ENCODE data around the gene MUC13.

MUC13 gene

DNA sequence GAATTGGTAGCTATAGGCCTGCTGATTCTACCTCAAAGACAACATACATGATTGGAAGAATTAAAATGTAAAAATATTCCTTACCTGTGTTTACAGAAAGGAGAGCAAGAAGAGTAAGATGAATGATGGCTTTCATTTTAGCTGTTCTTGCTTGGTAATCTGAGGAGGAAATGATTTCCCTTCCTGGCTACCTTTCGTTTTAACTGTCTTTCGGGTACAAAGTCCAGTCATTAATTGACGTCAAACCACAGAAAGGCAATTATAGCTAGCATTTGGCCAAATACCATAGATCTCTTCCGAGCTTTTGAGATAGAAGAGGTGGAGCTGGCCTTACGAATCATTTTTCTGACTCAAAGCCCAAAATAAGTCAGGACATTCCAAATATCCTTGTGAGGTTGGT, at the start of gene MUC13:
MUC13 (minus strand) TSS at position 175 of the 400 bp plus-strand sequence; CDS start at position 136, 39 bp downstream.
- DNase-seq (ENCODE audit: low read depth, low spot score): no peak
- ChIA-PET POLR2A (no interaction called here), CTCF (interaction anchor here (1.1 to 3.6 kb wide), 6 partner anchors 8 to 650 kb away, joined by 3 to 13 read pairs (median 5); no protein-coding TSS in a partner anchor)
- TF ChIP-seq CTCF (IDR thresholded peaks at IDR 0.05; ENCODE audit: insufficient read depth, low read length, missing control alignments): no peak
- H3K4me3 ChIP-seq (ENCODE audit: low read depth, low read length): no peak within 1 kb of the TSS

DNA sequence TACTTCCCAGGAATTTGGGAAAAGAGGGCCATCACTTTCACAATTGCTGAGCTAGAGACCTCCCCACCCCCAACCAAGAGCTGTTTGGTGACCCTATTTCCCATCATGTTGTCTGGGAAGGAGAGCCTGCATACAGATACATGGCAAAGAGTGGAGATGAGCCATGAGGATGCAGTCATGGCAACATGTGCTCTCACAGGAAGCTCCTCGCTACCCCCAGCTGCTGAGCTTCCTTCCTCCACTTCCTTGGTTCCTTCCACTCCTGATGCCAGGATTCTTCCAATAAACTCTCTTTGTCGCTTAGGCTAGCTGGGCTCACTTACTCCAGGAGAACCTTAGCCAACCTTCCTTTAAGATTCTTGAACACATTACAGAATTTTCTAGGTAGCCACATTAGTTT, 48.3 kb upstream of the MUC13 start:
- POLR2A ChIA-PET: interaction anchor here (1.0 kb wide), 1 partner anchor 76 kb away, joined by 3 read pairs; no protein-coding TSS in a partner anchor

GRCh38 chr3:124981472-124981871, 46.9 kb upstream of the MUC13 start:
- H3K4me3 ChIP-seq (ENCODE audit: low read depth, low read length): no peak overlapping the region
- no peak for TF ChIP-seq CTCF (IDR thresholded peaks at IDR 0.05; ENCODE audit: insufficient read depth, low read length, missing control alignments)
- ChIA-PET CTCF (no interaction called here), POLR2A (no interaction called here)
- DNase-seq (ENCODE audit: low read depth, low spot score): no peak

More for the DNA sequence above, 48.3 kb upstream of the MUC13 start:
- no peak for DNase-seq (ENCODE audit: low read depth, low spot score)
- H3K4me3 ChIP-seq (ENCODE audit: low read depth, low read length): no peak overlapping the region
- CTCF ChIA-PET: interaction anchor here (0.6 to 1.5 kb wide), 5 partner anchors 19 to 454 kb away, joined by 3 to 6 read pairs (median 3); no protein-coding TSS in a partner anchor
- no peak for TF ChIP-seq CTCF (IDR thresholded peaks at IDR 0.05; ENCODE audit: insufficient read depth, low read length, missing control alignments)

GRCh38 chr3:124978627-124979026, 44.1 kb upstream of the MUC13 start:
- ChIA-PET CTCF (interaction anchor here (0.9 kb wide), 1 partner anchor 52 kb away, joined by 3 read pairs; no protein-coding TSS in a partner anchor), POLR2A (no interaction called here)
- DNase-seq (ENCODE audit: low read depth, low spot score): no peak
- no peak for TF ChIP-seq CTCF (IDR thresholded peaks at IDR 0.05; ENCODE audit: insufficient read depth, low read length, missing control alignments)
- H3K4me3 ChIP-seq (ENCODE audit: low read depth, low read length): no peak overlapping the region

- CTCF ChIA-PET: no interaction called here
- no peak overlapping the region for H3K4me3 ChIP-seq (ENCODE audit: low read depth, low read length)
- no peak for TF ChIP-seq CTCF (IDR thresholded peaks at IDR 0.05; ENCODE audit: insufficient read depth, low read length, missing control alignments)
- POLR2A ChIA-PET: no interaction called here
- no peak for DNase-seq (ENCODE audit: low read depth, low spot score)
These were observed 41.8 kb upstream of the MUC13 start for GRCh38 chr3:124976383-124976782.

DNA sequence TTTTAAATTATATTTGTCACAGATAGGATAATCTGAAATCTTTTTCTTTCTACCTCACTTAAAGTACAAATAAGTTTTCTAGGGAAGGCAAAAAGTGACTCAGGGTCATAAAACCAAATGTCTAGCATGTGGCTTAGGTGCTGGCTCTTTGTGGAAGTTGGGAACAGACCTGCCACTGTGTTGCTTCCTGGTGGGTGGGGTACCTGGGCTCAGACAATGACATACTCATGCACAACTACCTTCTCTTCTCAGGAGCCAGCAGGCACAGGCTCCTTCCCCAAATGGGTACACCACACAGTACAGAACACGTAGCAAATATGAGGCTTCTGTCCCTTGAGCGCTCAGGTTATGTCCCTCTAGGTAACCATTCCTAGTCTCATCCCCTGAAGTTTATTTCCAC, 40.1 kb upstream of the MUC13 start:
- CTCF ChIA-PET: interaction anchor here (1.0 kb wide), 1 partner anchor 10 kb away, joined by 3 read pairs; no protein-coding TSS in a partner anchor

More for the DNA sequence above, 40.1 kb upstream of the MUC13 start:
- no peak for TF ChIP-seq CTCF (IDR thresholded peaks at IDR 0.05; ENCODE audit: insufficient read depth, low read length, missing control alignments)
- POLR2A ChIA-PET: no interaction called here
- no peak for DNase-seq (ENCODE audit: low read depth, low spot score)
- H3K4me3 ChIP-seq (ENCODE audit: low read depth, low read length): no peak overlapping the region
